Gastrocnemius medialis (tissue), 4 donors: Measurements from ENCODE around the gene IQGAP2. TPM values are rescaled to one million over a fixed set of nuclear protein-coding genes. Genes with fewer than 3 reads are reported as not detected.

Experiments
- ATAC-seq, 2 donors: fragments of 150-250 bp; one replicate each; pipeline ENCODE4 v1.9.1; 2016
- DNase-seq, 2 donors: peaks; one replicate each; pipeline ENCODE4 v3.0.0-alpha.2; 2019
- H3K27ac ChIP-seq, 4 donors: fragments of 200-600 bp; sonication (generic); 1 replicate in 1 of 4; 2 replicates in 3 of 4; pipeline ENCODE4 v1.5.1; 2016 to 2018; ENCODE audit warnings: mild to moderate bottlenecking in 2 of 4, moderate library complexity in 1 of 4
- H3K27me3 ChIP-seq, 3 donors: fragments of 200-600 bp; sonication (generic) in 2 of 3; 1 replicate in 1 of 3; 2 replicates in 2 of 3; pipeline versions ENCODE4 v1.5.1 to v1.6.0; 2016 to 2019; ENCODE audit warnings: mild to moderate bottlenecking in 1 of 3, moderate library complexity in 1 of 3
- H3K36me3 ChIP-seq, 2 donors: fragments of 200-600 bp; sonication (generic) in 1 of 2; one replicate each; pipeline ENCODE4 v1.5.1; 2017 to 2018
- H3K4me1 ChIP-seq, 2 donors: fragments of 200-600 bp; sonication (generic) in 1 of 2; one replicate each; pipeline ENCODE4 v1.5.1; 2016 to 2017; ENCODE audit warnings: mild to moderate bottlenecking in 2 of 2
- H3K4me3 ChIP-seq, 4 donors: fragments of 200-600 bp; sonication (generic) in 3 of 4; 1 replicate in 1 of 4; 2 replicates in 3 of 4; pipeline ENCODE4 v1.5.1; 2016 to 2019; ENCODE audit warnings: mild to moderate bottlenecking in 2 of 4
- H3K9me3 ChIP-seq, 3 donors: fragments of 200-600 bp; sonication (generic) in 2 of 3; 1 replicate in 1 of 3; 2 replicates in 2 of 3; pipeline ENCODE4 v1.5.1; 2016 to 2019
- CTCF ChIP-seq, 5 experiments: fragments of 450-650 bp in 3 of 5; fragments of 200-600 bp in 2 of 5; sonication (generic) in 2 of 5; IDR thresholded peaks in 4 of 5; conservative IDR thresholded peaks in 1 of 5; 1 replicate in 4 of 5; 2 replicates in 1 of 5; pipeline ENCODE4 v1.5.1; 2016 to 2019; ENCODE audit warnings: antibody characterized with exemption in 5 of 5, mild to moderate bottlenecking in 3 of 5, moderate library complexity in 3 of 5
- POLR2A ChIP-seq, 2 donors: fragments of 450-650 bp; IDR thresholded peaks; one replicate each; pipeline ENCODE4 v1.6.1; 2017; ENCODE audit warnings: antibody characterized with exemption in 2 of 2, mild to moderate bottlenecking in 2 of 2, moderate library complexity in 2 of 2
- in situ Hi-C, 4 donors: fragments of 200-750 bp; cut with MboI; loops; one replicate each; pipeline versions ENCODE4 v1.15.0 to v1.8.0; 2017; ENCODE audit warnings: low sequenced_read_pairs in 4 of 4
- intact Hi-C: fragments of 100-400 bp; cut with DNase I; formaldehyde crosslinking; loops from one replicate; pipeline ENCODE4 v1.15.1; 2023; ENCODE audit warnings: low total_unique reads
- total RNA-seq, 4 donors: library from RNA; depleted of rRNA; stranded (reverse); fragments of >200 nt; gene quantifications; one replicate each; pipeline versions ENCODE4 v1.1.0 to v1.2.3, GENCODE V29; 2016

IQGAP2 gene
- total RNA-seq, 4 donors from 2014 or later = 1.5 to 6.8 (median 2.5) TPM

- in situ Hi-C loops = no loop called here
- intact Hi-C loops = no loop called here
- Histone ChIP-seq H3K27ac (no peak overlapping the region), H3K9me3 (no peaks in the 10 kb centered on the region), H3K4me1 (no peaks in the 10 kb centered on the region), H3K27me3 (no peaks in the 10 kb centered on the region), H3K4me3 (no peak overlapping the region), H3K36me3 (no peaks in the 10 kb centered on the region)
- peak in 1 of 2 donors; percentile 39 for DNase-seq
- TF ChIP-seq POLR2A (IDR thresholded peaks at IDR 0.05) = no peak
- TF ChIP-seq CTCF (IDR thresholded peaks at IDR 0.05 in 4 of 5, conservative IDR thresholded peaks at IDR 0.05 in 1 of 5) = no peak
- peak; percentile 54 to 65 for ATAC-seq
Observed at GRCh38 chr5:76701298-76701697, 298.2 kb downstream of the IQGAP2 start.

GRCh38 chr5:76703707-76704106 is 300.6 kb downstream of the IQGAP2 start:
- in situ Hi-C loops = no loop called here

GRCh38 chr5:76704131-76704663 is 301.1 kb downstream of the IQGAP2 start:
- no peak overlapping the region for H3K4me3 ChIP-seq
- TF ChIP-seq POLR2A (IDR thresholded peaks at IDR 0.05) = no peak
- TF ChIP-seq CTCF (IDR thresholded peaks at IDR 0.05 in 4 of 5, conservative IDR thresholded peaks at IDR 0.05 in 1 of 5) = no peak
- H3K27ac ChIP-seq = no peak overlapping the region
- no peaks in the 10 kb centered on the region for H3K4me1 ChIP-seq
- H3K9me3 ChIP-seq = no peaks in the 10 kb centered on the region
- DNase-seq (no peak), ATAC-seq (no peak)
- intact Hi-C loops = no loop called here
- no peaks in the 10 kb centered on the region for H3K36me3 ChIP-seq
- in situ Hi-C loops = no loop called here
- no peaks in the 10 kb centered on the region for H3K27me3 ChIP-seq

More at GRCh38 chr5:76703707-76704106, 300.6 kb downstream of the IQGAP2 start:
- Histone ChIP-seq H3K27me3 (no peaks in the 10 kb centered on the region), H3K36me3 (no peaks in the 10 kb centered on the region), H3K27ac (no peak overlapping the region), H3K4me3 (no peak overlapping the region), H3K4me1 (no peaks in the 10 kb centered on the region), H3K9me3 (no peaks in the 10 kb centered on the region)
- DNase-seq = no peak
- TF ChIP-seq POLR2A (IDR thresholded peaks at IDR 0.05) (no peak), CTCF (IDR thresholded peaks at IDR 0.05 in 4 of 5, conservative IDR thresholded peaks at IDR 0.05 in 1 of 5) (no peak)
- intact Hi-C loops = no loop called here
- ATAC-seq = no peak

- H3K27ac ChIP-seq = no peak overlapping the region
- ATAC-seq (no peak), DNase-seq (no peak)
- no peaks in the 10 kb centered on the region for H3K36me3 ChIP-seq
- no peak overlapping the region for H3K4me3 ChIP-seq
- in situ Hi-C loops = no loop called here
- no peaks in the 10 kb centered on the region for H3K4me1 ChIP-seq
- H3K27me3 ChIP-seq = no peaks in the 10 kb centered on the region
- TF ChIP-seq CTCF (IDR thresholded peaks at IDR 0.05 in 4 of 5, conservative IDR thresholded peaks at IDR 0.05 in 1 of 5) (no peak), POLR2A (IDR thresholded peaks at IDR 0.05) (no peak)
- intact Hi-C loops = no loop called here
- no peaks in the 10 kb centered on the region for H3K9me3 ChIP-seq
Observed at GRCh38 chr5:76705574-76705973, 302.5 kb downstream of the IQGAP2 start.

GRCh38 chr5:76709762-76710161 is 306.7 kb downstream of the IQGAP2 start:
- intact Hi-C loops (loop anchor here (10.0 kb wide), 1 partner anchor 75 kb away; no protein-coding TSS in a partner anchor), in situ Hi-C loops (no loop called here)
- no peak for TF ChIP-seq CTCF (IDR thresholded peaks at IDR 0.05 in 4 of 5, conservative IDR thresholded peaks at IDR 0.05 in 1 of 5)
- no peak for TF ChIP-seq POLR2A (IDR thresholded peaks at IDR 0.05)
- DNase-seq (no peak), ATAC-seq (no peak)
- peaks cover 0 to 13% (median 7%) of the 10 kb centered on the region in 3 donors for H3K27me3 ChIP-seq
- H3K27ac ChIP-seq = no peak overlapping the region
- H3K4me3 ChIP-seq = no peak overlapping the region
- no peaks in the 10 kb centered on the region for H3K36me3 ChIP-seq
- H3K9me3 ChIP-seq = no peaks in the 10 kb centered on the region
- H3K4me1 ChIP-seq = no peaks in the 10 kb centered on the region
